ENCODE measurements around the gene PIEZO1. TPM values are rescaled to one million over a fixed set of nuclear protein-coding genes. Genes with fewer than 3 reads are reported as not detected.

PIEZO1 gene
- total and polyA plus RNA-seq, 7 donors: 18.0 to 242 (median 126) TPM

DNA sequence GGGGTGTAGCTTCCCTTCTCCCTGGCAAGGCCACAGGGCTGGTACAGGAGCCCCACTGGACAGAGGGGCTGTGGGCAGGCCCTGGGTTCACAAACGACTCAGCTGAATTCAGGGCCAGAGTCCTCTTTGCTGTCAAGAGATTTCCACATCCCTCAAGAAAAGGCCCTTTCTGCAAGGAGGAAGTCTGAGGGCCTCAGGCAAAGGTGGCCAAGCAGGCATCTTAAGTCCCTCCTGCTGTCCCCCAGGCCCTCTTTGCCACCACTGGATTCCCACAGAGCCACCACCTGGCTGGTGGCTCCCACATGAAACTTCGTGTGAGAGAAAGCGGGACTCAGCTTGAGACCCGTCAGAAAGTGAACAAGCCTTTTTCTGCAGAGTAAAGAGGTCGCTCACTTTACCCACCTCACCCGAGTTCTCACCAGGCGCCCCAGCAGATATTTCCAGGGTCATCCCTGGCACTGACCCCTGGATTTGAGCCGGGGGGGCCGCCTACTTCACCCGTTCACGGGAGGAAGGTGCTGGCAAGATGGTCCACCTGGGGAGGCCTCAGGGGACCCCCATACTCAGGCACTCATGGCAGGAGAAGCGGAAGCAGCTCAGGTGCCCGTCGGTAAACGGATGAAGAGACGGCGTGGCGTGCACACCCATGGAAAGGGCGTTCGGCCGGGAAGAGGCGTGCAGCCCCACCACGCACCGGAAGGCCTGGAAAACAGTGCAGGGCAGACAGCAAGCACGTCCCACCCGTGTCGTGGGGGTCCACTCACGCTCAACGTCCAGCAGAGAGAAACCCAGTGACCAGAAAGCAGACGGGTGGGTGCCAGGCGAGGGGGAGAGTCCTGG lies 82.4 kb downstream of the PIEZO1 start:
- 68 to 82% methylated on average over 31 of the region's 31 CpGs for WGBS, 2 donors
- Histone ChIP-seq H3K4me3 (peak overlapping the region in 1 of 4 donors; percentile 19), H3K4me1 (peaks cover 0 to 58% (median 30%) of the 10 kb centered on the region in 4 donors), H3K27ac (peak overlapping the region in 3 of 4 donors; percentile 43 to 82 (median 59)), H3K36me3 (peaks cover 0 to 38% (median 24%) of the 10 kb centered on the region in 4 donors), H3K27me3 (no peaks in the 10 kb centered on the region), H3K9me3 (no peaks in the 10 kb centered on the region)
- intact Hi-C loops (cut with DNase I): no loop called here
- no peak for DNase-seq
- TF ChIP-seq EP300 (IDR thresholded peaks at IDR 0.05): no peak
- no peak for TF ChIP-seq POLR2AphosphoS5 (IDR thresholded peaks at IDR 0.05)
- TF ChIP-seq, protein P1, sequence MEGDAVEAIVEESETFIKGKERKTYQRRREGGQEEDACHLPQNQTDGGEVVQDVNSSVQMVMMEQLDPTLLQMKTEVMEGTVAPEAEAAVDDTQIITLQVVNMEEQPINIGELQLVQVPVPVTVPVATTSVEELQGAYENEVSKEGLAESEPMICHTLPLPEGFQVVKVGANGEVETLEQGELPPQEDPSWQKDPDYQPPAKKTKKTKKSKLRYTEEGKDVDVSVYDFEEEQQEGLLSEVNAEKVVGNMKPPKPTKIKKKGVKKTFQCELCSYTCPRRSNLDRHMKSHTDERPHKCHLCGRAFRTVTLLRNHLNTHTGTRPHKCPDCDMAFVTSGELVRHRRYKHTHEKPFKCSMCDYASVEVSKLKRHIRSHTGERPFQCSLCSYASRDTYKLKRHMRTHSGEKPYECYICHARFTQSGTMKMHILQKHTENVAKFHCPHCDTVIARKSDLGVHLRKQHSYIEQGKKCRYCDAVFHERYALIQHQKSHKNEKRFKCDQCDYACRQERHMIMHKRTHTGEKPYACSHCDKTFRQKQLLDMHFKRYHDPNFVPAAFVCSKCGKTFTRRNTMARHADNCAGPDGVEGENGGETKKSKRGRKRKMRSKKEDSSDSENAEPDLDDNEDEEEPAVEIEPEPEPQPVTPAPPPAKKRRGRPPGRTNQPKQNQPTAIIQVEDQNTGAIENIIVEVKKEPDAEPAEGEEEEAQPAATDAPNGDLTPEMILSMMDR (IDR thresholded peaks at IDR 0.05): no peak
- no peak for TF ChIP-seq POLR2A (IDR thresholded peaks at IDR 0.05)

GRCh38 chr16:88701581-88702370 lies 83.2 kb downstream of the PIEZO1 start:
- Histone ChIP-seq H3K27ac (peak overlapping the region; percentile 24 to 82 (median 44)), H3K27me3 (no peaks in the 10 kb centered on the region), H3K4me3 (peak overlapping the region in 1 of 4 donors; percentile 11), H3K9me3 (no peaks in the 10 kb centered on the region), H3K4me1 (peaks cover 0 to 50% (median 22%) of the 10 kb centered on the region in 4 donors), H3K36me3 (peaks cover 5 to 46% (median 29%) of the 10 kb centered on the region in 4 donors)
- intact Hi-C loops (cut with DNase I): no loop called here
- DNase-seq: no peak
- TF ChIP-seq, protein P1 (IDR thresholded peaks at IDR 0.05): no peak
- no peak for TF ChIP-seq EP300 (IDR thresholded peaks at IDR 0.05)
- TF ChIP-seq POLR2AphosphoS5 (IDR thresholded peaks at IDR 0.05): no peak
- no peak for TF ChIP-seq POLR2A (IDR thresholded peaks at IDR 0.05)
- 61 to 85% methylated on average over 30 of the region's 30 CpGs for WGBS, 2 donors

DNA sequence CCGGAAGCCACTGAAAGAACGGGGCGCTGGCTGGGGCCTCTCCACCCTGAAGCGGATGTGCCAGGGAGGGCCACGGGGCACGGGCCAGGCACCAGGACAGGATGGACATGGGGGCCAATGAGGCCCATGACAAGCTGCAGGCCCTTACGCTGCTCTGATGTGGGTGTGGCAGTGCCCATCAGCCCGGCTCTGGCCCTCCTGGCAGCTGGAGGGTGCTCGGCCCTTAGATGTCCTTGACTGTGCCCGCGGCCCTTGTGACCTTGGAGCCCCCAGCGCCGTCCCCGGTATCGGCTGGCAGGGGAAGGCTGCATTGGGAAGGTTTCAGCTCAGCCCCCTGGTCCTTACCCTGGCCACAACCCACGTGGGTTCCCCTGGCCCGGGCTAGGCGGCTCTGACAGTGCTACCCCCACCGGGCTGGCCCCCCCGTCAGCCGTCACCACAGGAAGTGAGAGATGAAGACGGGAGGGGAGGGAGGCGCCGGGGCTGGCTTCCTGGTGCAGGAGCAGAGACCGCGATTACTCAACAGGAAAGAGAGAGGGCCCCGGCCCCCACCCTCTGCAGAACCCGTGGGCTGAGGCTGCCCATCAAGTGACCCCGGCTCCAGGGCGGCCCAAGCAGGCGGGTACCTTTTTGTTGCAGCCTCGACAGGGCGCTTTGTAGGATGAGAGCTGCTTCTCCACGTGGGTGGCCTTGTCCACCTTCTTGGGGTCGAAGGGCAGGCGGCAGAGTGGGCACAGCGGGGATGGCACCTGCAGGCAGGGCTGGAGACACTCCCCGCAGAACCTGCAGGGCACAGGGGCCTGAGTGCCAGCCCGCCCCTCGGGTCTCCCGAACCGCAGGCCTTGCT lies 84.2 kb downstream of the PIEZO1 start:
- Histone ChIP-seq H3K4me3 (no peak overlapping the region), H3K9me3 (no peaks in the 10 kb centered on the region), H3K27ac (peak overlapping the region; percentile 24 to 82 (median 44)), H3K4me1 (peaks cover 0 to 47% (median 20%) of the 10 kb centered on the region in 4 donors), H3K27me3 (no peaks in the 10 kb centered on the region), H3K36me3 (peaks cover 9 to 56% (median 31%) of the 10 kb centered on the region in 4 donors)
- TF ChIP-seq POLR2AphosphoS5 (IDR thresholded peaks at IDR 0.05): peak in 1 of 4 donors; percentile 30
- TF ChIP-seq POLR2A (IDR thresholded peaks at IDR 0.05): no peak
- WGBS, 2 donors: 41 to 76% methylated on average over 42 of the region's 42 CpGs
- DNase-seq: peak; percentile 92
- intact Hi-C loops (cut with DNase I): no loop called here

DNA sequence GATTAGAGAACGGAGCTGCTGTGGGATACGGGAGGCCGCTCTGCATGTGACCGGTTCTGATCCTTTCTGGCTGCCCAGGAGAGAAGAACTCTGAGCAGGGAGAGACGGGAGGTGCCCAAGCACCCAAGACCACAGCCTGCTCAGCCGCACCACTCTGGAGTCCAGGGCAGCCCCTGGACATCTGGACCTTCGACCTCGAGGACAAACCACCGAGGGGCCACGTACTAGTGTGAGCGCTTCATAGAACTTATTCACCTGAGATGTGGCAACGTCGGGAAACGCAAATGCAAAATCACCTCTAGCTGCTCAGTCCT lies 84.7 kb downstream of the PIEZO1 start:
- TF ChIP-seq EP300 (IDR thresholded peaks at IDR 0.05): no peak
- TF ChIP-seq, protein P1 (IDR thresholded peaks at IDR 0.05): no peak
- TF ChIP-seq POLR2AphosphoS5 (IDR thresholded peaks at IDR 0.05): no peak
- no peak for TF ChIP-seq POLR2A (IDR thresholded peaks at IDR 0.05)
- 65 to 82% methylated on average over 14 of the region's 14 CpGs for WGBS, 2 donors
- H3K9me3 ChIP-seq: no peaks in the 10 kb centered on the region
- peaks cover 0 to 41% (median 16%) of the 10 kb centered on the region in 4 donors for H3K4me1 ChIP-seq
- peak overlapping the region in 1 of 4 donors; percentile 38 for H3K27ac ChIP-seq
- DNase-seq: no peak
- H3K36me3 ChIP-seq: peaks cover 9 to 57% (median 31%) of the 10 kb centered on the region in 4 donors
- no peak overlapping the region for H3K4me3 ChIP-seq
- no peaks in the 10 kb centered on the region for H3K27me3 ChIP-seq
- intact Hi-C loops (cut with DNase I): no loop called here
